HEK293 (cell line): Measurements from ENCODE around the gene TFRC.

Source experiments
- CTCF ChIA-PET: fragments of 350-600 bp; formaldehyde crosslinking; extraction: SDS; loops from one replicate; lab custom pipeline; 2021; ENCODE audit warnings: antibody characterized with exemption; lab: Yijun Ruan, JAX
- POLR2A ChIA-PET: fragments of 300-600 bp; formaldehyde crosslinking; extraction: SDS; loops from one replicate; lab custom pipeline; 2020; ENCODE audit warnings: antibody characterized with exemption, inconsistent platforms; lab: Yijun Ruan, JAX
- H3K27ac ChIP-seq: fragments of 200-500 bp; sonication (Bioruptor generic); 2 replicates; pipeline ENCODE4 v1.5.1; 2014; ENCODE audit warnings: low read depth, low read length, control low read depth, inconsistent platforms; ENCODE audit errors: extremely low read depth
- H3K36me3 ChIP-seq, 2 experiments: fragments of 200-500 bp in 1 of 2; sonication (Bioruptor generic) in 1 of 2; 1 replicate in 1 of 2; 2 replicates in 1 of 2; pipeline ENCODE4 v1.5.1; 2014 to 2017; ENCODE audit warnings: inconsistent platforms in 2 of 2, low read length in 2 of 2; ENCODE audit not compliant: control insufficient read depth in 2 of 2, insufficient read depth in 1 of 2
- H3K4me1 ChIP-seq: fragments of 200-500 bp; sonication (Bioruptor generic); 2 replicates; pipeline ENCODE4 v1.5.1; 2014; ENCODE audit warnings: mild to moderate bottlenecking, low read length, inconsistent platforms; ENCODE audit not compliant: control insufficient read depth, insufficient read depth
- H3K4me3 ChIP-seq: 2 replicates; pipeline ENCODE4 v1.5.1; 2011; ENCODE audit warnings: low read depth, mild to moderate bottlenecking, control low read depth, low read length, moderate library complexity
- H3K9me3 ChIP-seq: fragments of 200-500 bp; sonication (Bioruptor generic); 2 replicates; pipeline ENCODE4 v1.5.1; 2014; ENCODE audit warnings: low read depth, low read length, inconsistent platforms; ENCODE audit not compliant: control insufficient read depth, insufficient read depth
- CTCF ChIP-seq: fragments of 450-650 bp; formaldehyde crosslinking; IDR thresholded peaks from 2 replicates; pipeline ENCODE4 v1.5.1; 2016; ENCODE audit warnings: missing biosample characterization, missing genetic modification characterization
- FEZF1 ChIP-seq: fragments of 450-650 bp; formaldehyde crosslinking; IDR thresholded peaks from 2 replicates; pipeline ENCODE4 v1.5.1; 2016; ENCODE audit warnings: missing biosample characterization, missing genetic modification characterization
- MZF1 ChIP-seq: fragments of 450-650 bp; formaldehyde crosslinking; IDR thresholded peaks from 2 replicates; pipeline ENCODE4 v1.5.1; 2017; ENCODE audit warnings: missing biosample characterization, missing genetic modification characterization, borderline replicate concordance
- PBX3 ChIP-seq: sonication (generic); formaldehyde crosslinking; IDR thresholded peaks from 2 replicates; pipeline ENCODE4 v1.8.1; 2022; ENCODE audit warnings: mild to moderate bottlenecking, moderate library complexity, missing genetic modification reagents
- PRDM1 ChIP-seq: fragments of 450-650 bp; formaldehyde crosslinking; IDR thresholded peaks from 2 replicates; pipeline ENCODE4; 2016; ENCODE audit warnings: missing biosample characterization, missing genetic modification characterization
- REST ChIP-seq: fragments of 450-650 bp; formaldehyde crosslinking; IDR thresholded peaks from 2 replicates; pipeline ENCODE4 v1.5.1; 2016; ENCODE audit warnings: missing biosample characterization, missing genetic modification characterization
- SETDB1 ChIP-seq: IDR thresholded peaks from one replicate; pipeline ENCODE4 v1.6.1; 2017; ENCODE audit warnings: mild to moderate bottlenecking, low read length, moderate library complexity, mixed read lengths; ENCODE audit not compliant: insufficient read length
- SP2 ChIP-seq: fragments of 450-650 bp; formaldehyde crosslinking; IDR thresholded peaks from 2 replicates; pipeline ENCODE4 v1.5.1; 2016; ENCODE audit warnings: missing biosample characterization, missing genetic modification characterization
- ZBTB49 ChIP-seq: fragments of 450-650 bp; formaldehyde crosslinking; IDR thresholded peaks from 2 replicates; pipeline ENCODE4 v1.5.1; 2016; ENCODE audit warnings: missing biosample characterization, missing genetic modification characterization, low read depth
- ZBTB7A ChIP-seq: fragments of 450-650 bp; formaldehyde crosslinking; IDR thresholded peaks from 2 replicates; pipeline ENCODE4 v1.5.1; 2016; ENCODE audit warnings: low read depth, missing biosample characterization, missing genetic modification characterization
- ZNF121 ChIP-seq: fragments of 450-650 bp; formaldehyde crosslinking; IDR thresholded peaks from 2 replicates; pipeline ENCODE4 v1.5.1; 2016; ENCODE audit warnings: missing biosample characterization, missing genetic modification characterization
- ZNF174 ChIP-seq: fragments of 450-650 bp; formaldehyde crosslinking; IDR thresholded peaks from 2 replicates; pipeline ENCODE4 v1.5.0; 2017; ENCODE audit warnings: missing biosample characterization, mild to moderate bottlenecking, missing genetic modification characterization
- ZNF24 ChIP-seq: fragments of 450-650 bp; formaldehyde crosslinking; IDR thresholded peaks from 2 replicates; pipeline ENCODE4 v1.5.1; 2016; ENCODE audit warnings: missing biosample characterization, missing genetic modification characterization
- ZNF274 ChIP-seq, 2 experiments: fragments of 200-500 bp in 1 of 2; fragments of 450-650 bp in 1 of 2; sonication (Bioruptor generic) in 1 of 2; formaldehyde crosslinking in 1 of 2; IDR thresholded peaks; 2 replicates each; pipeline versions ENCODE4 v1.5.1 to v1.6.1; 2014 to 2016; ENCODE audit warnings: borderline replicate concordance in 1 of 2, inconsistent platforms in 1 of 2, low read length in 1 of 2, missing biosample characterization in 1 of 2, missing genetic modification characterization in 1 of 2
- ZNF280C ChIP-seq: fragments of 450-650 bp; formaldehyde crosslinking; IDR thresholded peaks from 2 replicates; pipeline ENCODE4 v1.5.1; 2016; ENCODE audit warnings: missing biosample characterization, missing genetic modification characterization
- ZNF324 ChIP-seq: fragments of 450-650 bp; formaldehyde crosslinking; IDR thresholded peaks from 2 replicates; pipeline ENCODE4 v1.5.1; 2016; ENCODE audit warnings: missing biosample characterization, missing genetic modification characterization
- ZNF433 ChIP-seq: fragments of 450-650 bp; formaldehyde crosslinking; IDR thresholded peaks from 2 replicates; pipeline ENCODE4 v1.5.1; 2016; ENCODE audit warnings: missing biosample characterization, missing genetic modification characterization, low read depth
- ZNF626 ChIP-seq: fragments of 450-650 bp; sonication (Bioruptor Pico); formaldehyde crosslinking; IDR thresholded peaks from 2 replicates; pipeline ENCODE4 v1.5.1; 2018; ENCODE audit warnings: missing biosample characterization, missing genetic modification characterization, inconsistent platforms
- ZNF785 ChIP-seq: fragments of 450-650 bp; formaldehyde crosslinking; IDR thresholded peaks from 2 replicates; pipeline ENCODE4 v1.5.1; 2016; ENCODE audit warnings: missing biosample characterization, missing genetic modification characterization

Gene TFRC

GRCh38 chr3:196053487-196053886 is 28.4 kb downstream of the TFRC start:
- CTCF ChIA-PET = interaction anchor here (0.6 to 3.1 kb wide), 2 partner anchors 19 kb away, joined by 5 to 16 read pairs; no protein-coding TSS in a partner anchor
- H3K36me3 ChIP-seq = peaks cover 19 to 98% of the 10 kb centered on the region in 2 experiments
- POLR2A ChIA-PET = no interaction called here
- no peaks in the 10 kb centered on the region for H3K9me3 ChIP-seq
- H3K4me3 ChIP-seq = no peak overlapping the region
- TF ChIP-seq ZNF433 (no peak), ZBTB7A (tag by site-specific recombination) (no peak), ZNF280C (tag by site-specific recombination) (no peak), ZNF626 (tag by site-specific recombination) (no peak), ZBTB49 (tag by site-specific recombination) (no peak), FEZF1 (tag by site-specific recombination) (no peak), ZNF274 (IDR thresholded peaks at IDR 0.05; ENCODE audit: low read length) (no peak), ZNF274 (tag by site-specific recombination; IDR thresholded peaks at IDR 0.05; ENCODE audit: borderline replicate concordance) (no peak), ZNF121 (tag by site-specific recombination) (no peak), PBX3 (no peak), CTCF (tag by site-specific recombination) (no peak), ZNF24 (tag by site-specific recombination) (no peak), PRDM1 (tag by site-specific recombination) (no peak), MZF1 (no peak), ZNF785 (no peak), REST (tag by site-specific recombination) (no peak), ZNF324 (tag by site-specific recombination) (no peak), SETDB1 (no peak), SP2 (no peak), ZNF174 (tag by site-specific recombination) (no peak)
- no peaks in the 10 kb centered on the region for H3K4me1 ChIP-seq
- H3K27ac ChIP-seq = no peak overlapping the region
